Dendritic cell treated with granulocyte-macrophage colony-stimulating factor and Interleukin-4, amounts not matched to agents 40 ng/mL and 50 ng/mL, for 4 days (primary cell): ENCODE results near the gene SERAC1.
"Not testable (repeated sequence)": the region's sequence is repeated elsewhere in the genome, so short reads cannot be mapped to it uniquely, and the experiment has no call there.

Experiments used
- H3K27ac Mint-ChIP-seq: one replicate; pipeline ENCODE4 v1.8.0; 2022; ENCODE audit warnings: mild to moderate bottlenecking, mixed read lengths
- H3K27me3 Mint-ChIP-seq: one replicate; pipeline ENCODE4 v1.8.0; 2022; ENCODE audit warnings: mild to moderate bottlenecking, mixed read lengths
- H3K36me3 Mint-ChIP-seq: one replicate; pipeline ENCODE4 v1.8.0; 2022; ENCODE audit warnings: low read depth, mixed read lengths
- H3K4me1 Mint-ChIP-seq: one replicate; pipeline ENCODE4 v1.8.0; 2022; ENCODE audit warnings: low read depth, mixed read lengths
- H3K4me3 Mint-ChIP-seq: one replicate; pipeline ENCODE4 v1.8.0; 2022; ENCODE audit warnings: mild to moderate bottlenecking, moderate library complexity, mixed read lengths
- H3K9me3 Mint-ChIP-seq: one replicate; pipeline ENCODE4 v1.8.0; 2022; ENCODE audit warnings: mixed read lengths
- intact Hi-C: fragments of 100-400 bp; cut with micrococcal nuclease; formaldehyde crosslinking; loops from one replicate; pipeline ENCODE4 v1.15.0; 2022

Gene SERAC1

DNA sequence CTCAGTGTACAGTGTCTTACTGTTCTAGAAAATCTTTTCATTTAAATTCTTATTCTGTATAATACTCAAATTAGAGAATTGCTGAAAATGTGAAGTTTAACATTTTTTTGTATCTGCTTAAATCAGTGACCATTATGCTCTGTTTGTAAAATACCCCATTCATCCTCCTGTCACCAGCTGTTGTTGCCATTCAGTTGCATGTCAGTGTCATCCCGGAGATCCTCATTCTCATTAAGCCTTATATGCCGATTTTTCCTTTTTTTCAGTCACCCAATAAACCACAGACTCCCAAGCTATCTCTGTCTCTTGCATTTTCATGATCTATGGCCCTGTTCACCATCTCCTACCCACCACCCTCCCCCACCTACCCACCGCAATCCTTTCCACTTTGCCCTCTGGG, 20.5 kb upstream of the SERAC1 start:
- H3K9me3 Mint-ChIP-seq: no peaks in the 10 kb centered on the region
- intact Hi-C loops: no loop called here
- peaks cover 49% of the 10 kb centered on the region for H3K36me3 Mint-ChIP-seq
- H3K27ac Mint-ChIP-seq: no peak overlapping the region
- H3K4me3 Mint-ChIP-seq: no peak overlapping the region
- peaks cover 5% of the 10 kb centered on the region for H3K4me1 Mint-ChIP-seq
- H3K27me3 Mint-ChIP-seq: no peaks in the 10 kb centered on the region

- intact Hi-C loops: no loop called here
- Mint-ChIP-seq H3K27me3 (no peaks in the 10 kb centered on the region), H3K4me1 (peaks cover 5% of the 10 kb centered on the region), H3K36me3 (peaks cover 53% of the 10 kb centered on the region), H3K27ac (no peak overlapping the region), H3K4me3 (no peak overlapping the region), H3K9me3 (peaks cover 3% of the 10 kb centered on the region)
These were observed 17.8 kb upstream of the SERAC1 start for GRCh38 chr6:158185729-158186456.

GRCh38 chr6:158184608-158185007, 16.5 kb upstream of the SERAC1 start:
- Mint-ChIP-seq H3K4me1 (peaks cover 5% of the 10 kb centered on the region), H3K4me3 (no peak overlapping the region), H3K36me3 (peaks cover 65% of the 10 kb centered on the region), H3K9me3 (peaks cover 9% of the 10 kb centered on the region), H3K27me3 (no peaks in the 10 kb centered on the region), H3K27ac (no peak overlapping the region)
- intact Hi-C loops: no loop called here

GRCh38 chr6:158183174-158183972, 15.3 kb upstream of the SERAC1 start:
- H3K36me3 Mint-ChIP-seq: peaks cover 65% of the 10 kb centered on the region
- H3K27ac Mint-ChIP-seq, H3K4me3 Mint-ChIP-seq, intact Hi-C loops, H3K27me3 Mint-ChIP-seq, H3K9me3 Mint-ChIP-seq, H3K4me1 Mint-ChIP-seq: not testable (repeated sequence)

DNA sequence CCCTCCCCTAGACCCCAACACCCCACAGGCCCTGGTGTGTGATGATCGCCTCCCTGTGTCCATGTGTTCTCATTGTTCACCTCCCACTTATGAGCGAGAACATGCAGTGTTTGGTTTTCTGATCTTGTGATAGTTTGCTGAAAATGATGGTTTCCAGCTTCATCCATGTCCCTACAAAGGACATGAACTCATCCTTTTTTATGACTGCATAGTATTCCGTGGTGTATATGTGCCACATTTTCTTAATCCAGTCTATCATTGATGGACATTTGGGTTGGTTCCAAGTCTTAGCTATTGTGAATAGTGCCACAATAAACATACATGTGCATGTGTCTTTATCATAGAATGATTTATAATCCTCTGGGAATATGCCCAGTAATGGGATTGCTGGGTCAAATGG, 9.7 kb upstream of the SERAC1 start:
- H3K4me3 Mint-ChIP-seq, H3K4me1 Mint-ChIP-seq, H3K27me3 Mint-ChIP-seq, H3K27ac Mint-ChIP-seq, intact Hi-C loops, H3K9me3 Mint-ChIP-seq: not testable (repeated sequence)
- H3K36me3 Mint-ChIP-seq: peaks cover 28% of the 10 kb centered on the region

GRCh38 chr6:158175111-158175510, 7.0 kb upstream of the SERAC1 start:
- Mint-ChIP-seq H3K4me3 (no peak overlapping the region), H3K36me3 (peaks cover 21% of the 10 kb centered on the region), H3K9me3 (no peaks in the 10 kb centered on the region), H3K27ac (no peak overlapping the region), H3K27me3 (no peaks in the 10 kb centered on the region), H3K4me1 (peaks cover 5% of the 10 kb centered on the region)
- intact Hi-C loops: no loop called here

DNA sequence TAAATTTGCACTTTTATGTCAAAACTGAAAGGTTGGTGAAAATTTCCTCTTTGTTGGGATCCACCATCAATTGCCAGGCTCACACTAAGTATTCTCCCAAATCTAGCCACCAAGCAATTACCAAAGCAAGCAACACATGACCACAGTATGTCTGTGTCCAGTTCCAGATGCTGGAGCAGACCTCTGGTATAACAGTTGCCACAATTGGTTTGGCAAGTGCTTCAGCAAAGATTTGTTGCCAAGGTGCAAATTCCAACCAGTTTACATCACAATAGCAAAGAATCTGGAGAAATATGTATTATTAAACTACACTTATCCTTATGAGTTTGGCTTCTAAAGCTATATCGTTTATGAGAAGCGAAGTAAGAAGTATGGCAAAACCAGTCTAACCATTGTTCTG, 6.5 kb upstream of the SERAC1 start:
- H3K27me3 Mint-ChIP-seq: no peaks in the 10 kb centered on the region
- no peaks in the 10 kb centered on the region for H3K9me3 Mint-ChIP-seq
- no peak overlapping the region for H3K27ac Mint-ChIP-seq
- intact Hi-C loops: no loop called here
- peaks cover 18% of the 10 kb centered on the region for H3K36me3 Mint-ChIP-seq
- H3K4me3 Mint-ChIP-seq: no peak overlapping the region
- peaks cover 5% of the 10 kb centered on the region for H3K4me1 Mint-ChIP-seq

GRCh38 chr6:158174024-158174423, 6.0 kb upstream of the SERAC1 start:
- no peak overlapping the region for H3K4me3 Mint-ChIP-seq
- H3K4me1 Mint-ChIP-seq: peaks cover 5% of the 10 kb centered on the region
- peaks cover 18% of the 10 kb centered on the region for H3K36me3 Mint-ChIP-seq
- intact Hi-C loops: no loop called here
- no peaks in the 10 kb centered on the region for H3K9me3 Mint-ChIP-seq
- H3K27ac Mint-ChIP-seq: no peak overlapping the region
- no peaks in the 10 kb centered on the region for H3K27me3 Mint-ChIP-seq

DNA sequence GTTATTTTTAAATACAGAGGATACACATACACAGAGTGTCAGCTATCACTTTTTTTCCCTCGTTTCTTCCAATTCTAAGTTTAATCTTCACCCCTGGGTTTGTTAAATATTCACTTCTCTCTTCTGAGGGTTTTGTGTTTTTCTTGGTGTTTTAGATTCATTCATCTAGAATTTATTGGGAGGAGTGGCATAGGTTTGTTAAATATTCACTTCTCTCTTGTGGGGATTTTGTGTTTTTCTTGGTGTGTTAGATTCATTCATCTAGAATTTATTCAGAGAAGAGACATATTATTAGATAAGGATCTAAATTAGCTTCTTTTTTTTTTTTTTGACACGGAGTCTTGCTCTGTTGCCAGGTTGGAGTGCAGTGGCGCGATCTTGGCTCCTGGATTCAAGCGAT, 3.9 kb upstream of the SERAC1 start:
- Mint-ChIP-seq H3K27ac (no peak overlapping the region), H3K4me3 (no peak overlapping the region), H3K4me1 (peaks cover 11% of the 10 kb centered on the region), H3K9me3 (no peaks in the 10 kb centered on the region), H3K36me3 (peaks cover 33% of the 10 kb centered on the region), H3K27me3 (no peaks in the 10 kb centered on the region)
- intact Hi-C loops: no loop called here

DNA sequence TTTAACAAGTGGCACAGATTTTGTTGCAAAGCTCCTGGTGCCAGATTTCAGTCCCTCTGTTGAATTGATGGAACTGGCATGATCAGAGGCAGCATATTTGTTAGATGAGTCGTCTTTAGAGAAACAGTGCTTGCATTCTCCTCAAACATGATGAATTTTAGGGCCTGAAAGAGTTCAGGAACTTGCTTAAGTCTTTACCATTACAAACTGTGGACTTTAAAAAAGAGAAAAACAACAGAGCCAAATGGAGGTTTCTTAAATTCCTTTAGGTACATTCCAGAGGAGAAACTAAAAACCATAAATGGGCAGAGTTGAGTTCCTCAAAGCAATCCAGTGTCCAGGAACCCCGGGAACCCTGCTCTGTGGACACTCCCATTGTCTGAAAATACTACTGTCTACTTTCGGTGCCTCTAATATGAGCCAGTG, 2.6 kb upstream of the SERAC1 start:
- Mint-ChIP-seq H3K4me3 (no peak overlapping the region), H3K36me3 (peaks cover 37% of the 10 kb centered on the region), H3K9me3 (no peaks in the 10 kb centered on the region), H3K4me1 (peaks cover 22% of the 10 kb centered on the region), H3K27ac (no peak overlapping the region), H3K27me3 (no peaks in the 10 kb centered on the region)
- intact Hi-C loops: no loop called here

DNA sequence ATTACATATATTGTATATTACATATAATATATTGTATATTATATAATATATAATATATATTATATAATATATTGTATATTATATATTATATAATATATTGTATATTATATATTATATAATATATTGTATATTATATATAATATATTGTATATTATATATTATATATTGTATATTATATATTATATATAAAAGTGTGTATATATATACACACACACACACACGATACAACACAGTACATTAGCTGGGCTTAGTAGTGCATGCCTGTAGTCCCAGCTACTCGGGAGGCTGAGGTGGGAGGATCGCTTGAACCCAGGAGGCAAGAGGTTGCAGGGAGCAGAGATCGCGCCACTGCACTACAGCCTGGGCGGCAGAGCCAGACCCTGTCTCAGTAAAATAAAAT, 1.6 kb upstream of the SERAC1 start:
- H3K27me3 Mint-ChIP-seq, H3K27ac Mint-ChIP-seq, H3K9me3 Mint-ChIP-seq, intact Hi-C loops, H3K4me3 Mint-ChIP-seq: not testable (repeated sequence)
- Mint-ChIP-seq H3K4me1 (peaks cover 32% of the 10 kb centered on the region), H3K36me3 (peaks cover 37% of the 10 kb centered on the region)

- H3K4me1 Mint-ChIP-seq: peaks cover 42% of the 10 kb centered on the region
- H3K27ac Mint-ChIP-seq: no peak overlapping the region
- intact Hi-C loops: no loop called here
These were observed 2.1 kb downstream of the SERAC1 start for GRCh38 chr6:158165919-158166416.

GRCh38 chr6:158164579-158165170, 3.4 kb downstream of the SERAC1 start:
- Mint-ChIP-seq H3K4me3 (no peak overlapping the region), H3K27me3 (no peaks in the 10 kb centered on the region), H3K27ac (no peak overlapping the region), H3K9me3 (no peaks in the 10 kb centered on the region), H3K36me3 (peaks cover 20% of the 10 kb centered on the region), H3K4me1 (peaks cover 48% of the 10 kb centered on the region)
- intact Hi-C loops: no loop called here

More at GRCh38 chr6:158165919-158166416, 2.1 kb downstream of the SERAC1 start:
- Mint-ChIP-seq H3K36me3 (peaks cover 20% of the 10 kb centered on the region), H3K4me3 (no peak overlapping the region), H3K9me3 (no peaks in the 10 kb centered on the region), H3K27me3 (no peaks in the 10 kb centered on the region)

- Mint-ChIP-seq H3K4me1 (peaks cover 56% of the 10 kb centered on the region), H3K27me3 (no peaks in the 10 kb centered on the region), H3K36me3 (peaks cover 13% of the 10 kb centered on the region), H3K4me3 (no peak overlapping the region), H3K9me3 (no peaks in the 10 kb centered on the region), H3K27ac (no peak overlapping the region)
- intact Hi-C loops: no loop called here
These were observed 6.4 kb downstream of the SERAC1 start for GRCh38 chr6:158161566-158162254.
